Measurements from ENCODE around the gene FAM229A.
"Not testable (repeated sequence)": the region's sequence is repeated elsewhere in the genome, so short reads cannot be mapped to it uniquely, and the experiment has no call there.

Gene FAM229A

GRCh38 chr1:32361308-32361673 is 994 bp downstream of the FAM229A start:
- Histone ChIP-seq H3K36me3 (ENCODE audit: control insufficient read depth in 5 of 5, insufficient read depth in 5 of 5, low read length in 5 of 5) (peaks cover 0 to 32% (median 21%) of the 10 kb centered on the region in 5 donors), H3K27me3 (ENCODE audit: control insufficient read depth in 5 of 5, insufficient read depth in 4 of 5, low read length in 5 of 5) (no peaks in the 10 kb centered on the region), H3K4me1 (ENCODE audit: control insufficient read depth in 5 of 5, insufficient read depth in 5 of 5, low read length in 5 of 5) (peaks cover 5 to 25% (median 21%) of the 10 kb centered on the region in 5 donors), H3K27ac (ENCODE audit: low read depth, low read length) (no peak overlapping the region), H3K9ac (ENCODE audit: low read length in 5 of 5) (no peak overlapping the region), H3K9me3 (ENCODE audit: control insufficient read depth in 5 of 5, low read length in 5 of 5) (no peaks in the 10 kb centered on the region), H3K4me3 (ENCODE audit: low read depth in 1 of 5, low read length in 5 of 5) (no peak overlapping the region)

- Histone ChIP-seq H3K27ac (ENCODE audit: low read depth, low read length) (no peak overlapping the region), H3K9ac (ENCODE audit: low read length in 5 of 5) (no peak overlapping the region), H3K4me1 (ENCODE audit: control insufficient read depth in 5 of 5, insufficient read depth in 5 of 5, low read length in 5 of 5) (peaks cover 2 to 29% (median 25%) of the 10 kb centered on the region in 5 donors)
Observed at GRCh38 chr1:32358435-32358834, 3.9 kb downstream of the FAM229A start.

GRCh38 chr1:32357614-32358013 is 4.7 kb downstream of the FAM229A start:
- H3K9me3 ChIP-seq (ENCODE audit: control insufficient read depth in 5 of 5, low read length in 5 of 5): no peaks in the 10 kb centered on the region
- no peak overlapping the region for H3K9ac ChIP-seq (ENCODE audit: low read length in 5 of 5)
- peaks cover 0 to 12% (median 2%) of the 10 kb centered on the region in 5 donors for H3K36me3 ChIP-seq (ENCODE audit: control insufficient read depth in 5 of 5, insufficient read depth in 5 of 5, low read length in 5 of 5)
- H3K27ac ChIP-seq (ENCODE audit: low read depth, low read length): no peak overlapping the region
- H3K27me3 ChIP-seq (ENCODE audit: control insufficient read depth in 5 of 5, insufficient read depth in 4 of 5, low read length in 5 of 5): no peaks in the 10 kb centered on the region
- no peak overlapping the region for H3K4me3 ChIP-seq (ENCODE audit: low read depth in 1 of 5, low read length in 5 of 5)
- peaks cover 6 to 33% (median 29%) of the 10 kb centered on the region in 5 donors for H3K4me1 ChIP-seq (ENCODE audit: control insufficient read depth in 5 of 5, insufficient read depth in 5 of 5, low read length in 5 of 5)

More at GRCh38 chr1:32358435-32358834, 3.9 kb downstream of the FAM229A start:
- H3K27me3 ChIP-seq (ENCODE audit: control insufficient read depth in 5 of 5, insufficient read depth in 4 of 5, low read length in 5 of 5): no peaks in the 10 kb centered on the region
- H3K9me3 ChIP-seq (ENCODE audit: control insufficient read depth in 5 of 5, low read length in 5 of 5): no peaks in the 10 kb centered on the region
- H3K4me3 ChIP-seq (ENCODE audit: low read depth in 1 of 5, low read length in 5 of 5): no peak overlapping the region
- peaks cover 0 to 18% (median 6%) of the 10 kb centered on the region in 5 donors for H3K36me3 ChIP-seq (ENCODE audit: control insufficient read depth in 5 of 5, insufficient read depth in 5 of 5, low read length in 5 of 5)

- H3K27ac ChIP-seq (ENCODE audit: low read depth, low read length): no peak overlapping the region
- no peaks in the 10 kb centered on the region for H3K27me3 ChIP-seq (ENCODE audit: control insufficient read depth in 5 of 5, insufficient read depth in 4 of 5, low read length in 5 of 5)
- no peak overlapping the region for H3K9ac ChIP-seq (ENCODE audit: low read length in 5 of 5)
- H3K4me1 ChIP-seq (ENCODE audit: control insufficient read depth in 5 of 5, insufficient read depth in 5 of 5, low read length in 5 of 5): peaks cover 9 to 34% (median 28%) of the 10 kb centered on the region in 5 donors
- H3K9me3 ChIP-seq (ENCODE audit: control insufficient read depth in 5 of 5, low read length in 5 of 5): no peaks in the 10 kb centered on the region
- peaks cover 0 to 12% (median 2%) of the 10 kb centered on the region in 5 donors for H3K36me3 ChIP-seq (ENCODE audit: control insufficient read depth in 5 of 5, insufficient read depth in 5 of 5, low read length in 5 of 5)
- H3K4me3 ChIP-seq (ENCODE audit: low read depth in 1 of 5, low read length in 5 of 5): no peak overlapping the region
Observed at GRCh38 chr1:32356478-32356877, 5.8 kb downstream of the FAM229A start.

- H3K27ac ChIP-seq (ENCODE audit: low read depth, low read length); H3K4me3 ChIP-seq (ENCODE audit: low read depth in 1 of 5, low read length in 5 of 5); H3K27me3 ChIP-seq (ENCODE audit: control insufficient read depth in 5 of 5, insufficient read depth in 4 of 5, low read length in 5 of 5); H3K9ac ChIP-seq (ENCODE audit: low read length in 5 of 5); H3K9me3 ChIP-seq (ENCODE audit: control insufficient read depth in 5 of 5, low read length in 5 of 5): not testable (repeated sequence)
- H3K4me1 ChIP-seq (ENCODE audit: control insufficient read depth in 5 of 5, insufficient read depth in 5 of 5, low read length in 5 of 5): peaks cover 9 to 30% (median 28%) of the 10 kb centered on the region in 5 donors
- H3K36me3 ChIP-seq (ENCODE audit: control insufficient read depth in 5 of 5, insufficient read depth in 5 of 5, low read length in 5 of 5): peaks cover 0 to 12% (median 2%) of the 10 kb centered on the region in 5 donors
Observed at GRCh38 chr1:32355778-32356177, 6.5 kb downstream of the FAM229A start.

GRCh38 chr1:32353886-32354570 is 8.3 kb downstream of the FAM229A start:
- Histone ChIP-seq H3K4me3 (ENCODE audit: low read depth in 1 of 5, low read length in 5 of 5) (no peak overlapping the region), H3K36me3 (ENCODE audit: control insufficient read depth in 5 of 5, insufficient read depth in 5 of 5, low read length in 5 of 5) (peaks cover 0 to 12% (median 2%) of the 10 kb centered on the region in 5 donors)

GRCh38 chr1:32353431-32353830 is 8.9 kb downstream of the FAM229A start:
- Histone ChIP-seq H3K36me3 (ENCODE audit: control insufficient read depth in 5 of 5, insufficient read depth in 5 of 5, low read length in 5 of 5) (peaks cover 0 to 12% (median 2%) of the 10 kb centered on the region in 5 donors), H3K27me3 (ENCODE audit: control insufficient read depth in 5 of 5, insufficient read depth in 4 of 5, low read length in 5 of 5) (no peaks in the 10 kb centered on the region), H3K27ac (ENCODE audit: low read depth, low read length) (no peak overlapping the region), H3K4me1 (ENCODE audit: control insufficient read depth in 5 of 5, insufficient read depth in 5 of 5, low read length in 5 of 5) (peaks cover 9 to 52% (median 36%) of the 10 kb centered on the region in 5 donors), H3K9me3 (ENCODE audit: control insufficient read depth in 5 of 5, low read length in 5 of 5) (no peaks in the 10 kb centered on the region), H3K4me3 (ENCODE audit: low read depth in 1 of 5, low read length in 5 of 5) (no peak overlapping the region), H3K9ac (ENCODE audit: low read length in 5 of 5) (no peak overlapping the region)

More at GRCh38 chr1:32353886-32354570, 8.3 kb downstream of the FAM229A start:
- no peaks in the 10 kb centered on the region for H3K27me3 ChIP-seq (ENCODE audit: control insufficient read depth in 5 of 5, insufficient read depth in 4 of 5, low read length in 5 of 5)
- no peak overlapping the region for H3K9ac ChIP-seq (ENCODE audit: low read length in 5 of 5)
- H3K27ac ChIP-seq (ENCODE audit: low read depth, low read length): no peak overlapping the region
- H3K9me3 ChIP-seq (ENCODE audit: control insufficient read depth in 5 of 5, low read length in 5 of 5): no peaks in the 10 kb centered on the region
- peaks cover 9 to 46% (median 35%) of the 10 kb centered on the region in 5 donors for H3K4me1 ChIP-seq (ENCODE audit: control insufficient read depth in 5 of 5, insufficient read depth in 5 of 5, low read length in 5 of 5)

- H3K4me1 ChIP-seq (ENCODE audit: control insufficient read depth in 5 of 5, insufficient read depth in 5 of 5, low read length in 5 of 5): peaks cover 9 to 57% (median 36%) of the 10 kb centered on the region in 5 donors
- H3K9me3 ChIP-seq (ENCODE audit: control insufficient read depth in 5 of 5, low read length in 5 of 5): no peaks in the 10 kb centered on the region
- peak overlapping the region in 1 of 5 donors; percentile 85 for H3K9ac ChIP-seq (ENCODE audit: low read length in 5 of 5)
- peaks cover 0 to 9% (median 2%) of the 10 kb centered on the region in 5 donors for H3K36me3 ChIP-seq (ENCODE audit: control insufficient read depth in 5 of 5, insufficient read depth in 5 of 5, low read length in 5 of 5)
- H3K27me3 ChIP-seq (ENCODE audit: control insufficient read depth in 5 of 5, insufficient read depth in 4 of 5, low read length in 5 of 5): no peaks in the 10 kb centered on the region
- peak overlapping the region in 1 of 5 donors; percentile 59 for H3K4me3 ChIP-seq (ENCODE audit: low read depth in 1 of 5, low read length in 5 of 5)
- H3K27ac ChIP-seq (ENCODE audit: low read depth, low read length): peak overlapping the region; percentile 72
Observed at GRCh38 chr1:32352831-32353383, 9.4 kb downstream of the FAM229A start.

- Histone ChIP-seq H3K9me3 (ENCODE audit: control insufficient read depth in 5 of 5, low read length in 5 of 5) (no peaks in the 10 kb centered on the region), H3K4me3 (ENCODE audit: low read depth in 1 of 5, low read length in 5 of 5) (peak overlapping the region; percentile 59 to 80 (median 72)), H3K27ac (ENCODE audit: low read depth, low read length) (peak overlapping the region; percentile 72), H3K36me3 (ENCODE audit: control insufficient read depth in 5 of 5, insufficient read depth in 5 of 5, low read length in 5 of 5) (peaks cover 0 to 9% (median 2%) of the 10 kb centered on the region in 5 donors), H3K27me3 (ENCODE audit: control insufficient read depth in 5 of 5, insufficient read depth in 4 of 5, low read length in 5 of 5) (no peaks in the 10 kb centered on the region), H3K9ac (ENCODE audit: low read length in 5 of 5) (peak overlapping the region in 4 of 5 donors; percentile 79 to 85 (median 82)), H3K4me1 (ENCODE audit: control insufficient read depth in 5 of 5, insufficient read depth in 5 of 5, low read length in 5 of 5) (peaks cover 9 to 57% (median 36%) of the 10 kb centered on the region in 5 donors)
Observed at GRCh38 chr1:32352239-32352745, 10.0 kb downstream of the FAM229A start.

Measured in subcutaneous abdominal adipose tissue (tissue), 5 donors.